MCF 10A (cell line): ENCODE measurements around the gene P3H3. TPM values are rescaled to one million over a fixed set of nuclear protein-coding genes. Genes with fewer than 3 reads are reported as not detected.

Experiments
- BruUV-seq: library from RNA; stranded (reverse); fragments of 400-500 nt; replicated peaks from 2 replicates; lab custom pipeline; 2021; lab: Mats Ljungman, UMichigan
- CTCF ChIA-PET: fragments of 300-600 bp; sonication (Branson Sonifier 250); formaldehyde crosslinking; extraction: SDS; loops from one replicate; lab custom pipeline; 2021; ENCODE audit warnings: antibody characterized with exemption, inconsistent platforms; lab: Yijun Ruan, JAX
- POLR2A ChIA-PET: fragments of 300-600, 350-650 bp; sonication (Branson Sonifier 250); formaldehyde crosslinking; extraction: SDS; loops from one replicate; lab custom pipeline; 2020; ENCODE audit warnings: antibody characterized with exemption, inconsistent platforms; lab: Yijun Ruan, JAX
- DNase-seq: peaks from one replicate; pipeline ENCODE4 v3.0.0-alpha.2; 2018; ENCODE audit not compliant: unreplicated experiment
- H3K27ac Mint-ChIP-seq: one replicate; pipeline ENCODE4 v1.8.0; 2022; ENCODE audit warnings: mild to moderate bottlenecking, low read depth, mixed read lengths; ENCODE audit not compliant: unreplicated experiment
- H3K27me3 Mint-ChIP-seq: one replicate; pipeline ENCODE4 v1.8.0; 2022; ENCODE audit warnings: mixed read lengths; ENCODE audit not compliant: insufficient read depth, unreplicated experiment
- H3K36me3 Mint-ChIP-seq: one replicate; pipeline ENCODE4 v1.8.0; 2022; ENCODE audit warnings: mild to moderate bottlenecking, moderate library complexity, mixed read lengths; ENCODE audit not compliant: insufficient read depth, unreplicated experiment
- H3K4me1 Mint-ChIP-seq: one replicate; pipeline ENCODE4 v1.8.0; 2022; ENCODE audit warnings: mixed read lengths; ENCODE audit not compliant: insufficient read depth, unreplicated experiment
- H3K4me3 Mint-ChIP-seq: one replicate; pipeline ENCODE4 v1.8.0; 2022; ENCODE audit warnings: mild to moderate bottlenecking, moderate library complexity, mixed read lengths; ENCODE audit not compliant: unreplicated experiment
- H3K9me3 Mint-ChIP-seq: one replicate; pipeline ENCODE4 v1.8.0; 2022; ENCODE audit warnings: mixed read lengths; ENCODE audit not compliant: unreplicated experiment
- CTCF ChIP-seq: fragments of 200-600 bp; IDR thresholded peaks from one replicate; pipeline ENCODE4 v1.8.0; 2022; ENCODE audit warnings: antibody characterized with exemption, mild to moderate bottlenecking; ENCODE audit not compliant: unreplicated experiment
- intact Hi-C: fragments of 100-400 bp; cut with micrococcal nuclease; formaldehyde crosslinking; loops from 2 replicates; pipeline ENCODE4 v1.14.1; 2022
- total RNA-seq: library from RNA; stranded (reverse); gene quantifications from 2 replicates; pipeline ENCODE4 v1.2.3, GENCODE V29; 2022

The P3H3 gene
- total RNA-seq, 1 experiment from 2014 or later, result 0.47 TPM

- H3K27me3 Mint-ChIP-seq, result peaks cover 84% of the 10 kb centered on the region
- no peaks in the 10 kb centered on the region for H3K36me3 Mint-ChIP-seq
- ChIA-PET CTCF (interaction anchor here (1.4 to 5.1 kb wide), 2 partner anchors 71 to 91 kb away, joined by 3 to 42 read pairs; partner anchors contain the start of gene MLF2), POLR2A (interaction anchor here (0.8 kb wide), 1 partner anchor 28 kb away, joined by 3 read pairs; the partner anchor contains the start of gene CDCA3)
- intact Hi-C loops, result no loop called here
- peaks cover 22% of the 10 kb centered on the region for H3K4me1 Mint-ChIP-seq
- no peak for DNase-seq
- no peaks in the 10 kb centered on the region for H3K9me3 Mint-ChIP-seq
- TF ChIP-seq CTCF, result no peak
- H3K4me3 Mint-ChIP-seq, result no peak overlapping the region
- H3K27ac Mint-ChIP-seq, result no peak overlapping the region
- no TSS peak for BruUV-seq
Observed at GRCh38 chr12:6823182-6824084, 4.8 kb upstream of the P3H3 start.

GRCh38 chr12:6824085-6824775 is 4.0 kb upstream of the P3H3 start:
- no peak for DNase-seq
- Mint-ChIP-seq H3K36me3 (no peaks in the 10 kb centered on the region), H3K4me3 (no peak overlapping the region), H3K9me3 (no peaks in the 10 kb centered on the region), H3K27me3 (peaks cover 92% of the 10 kb centered on the region), H3K27ac (no peak overlapping the region), H3K4me1 (peaks cover 27% of the 10 kb centered on the region)
- intact Hi-C loops, result no loop called here
- no peak for TF ChIP-seq CTCF
- POLR2A ChIA-PET, result interaction anchor here (0.6 to 1.0 kb wide), 3 partner anchors 11 to 88 kb away, joined by 3 to 4 read pairs (median 3); partner anchors contain the start of gene CDCA3
- CTCF ChIA-PET, result interaction anchor here (0.9 to 5.1 kb wide), 16 partner anchors 9 to 155 kb away, joined by 3 to 42 read pairs (median 5); partner anchors contain the start of genes COPS7A and MLF2
- BruUV-seq, result no TSS peak

GRCh38 chr12:6824901-6825381 is 3.3 kb upstream of the P3H3 start:
- intact Hi-C loops, result loop anchor here (1.0 kb wide), 3 partner anchors 72 to 211 kb away; partner anchors contain the start of gene MLF2
- no peak overlapping the region for H3K27ac Mint-ChIP-seq
- H3K36me3 Mint-ChIP-seq, result no peaks in the 10 kb centered on the region
- peaks cover 99% of the 10 kb centered on the region for H3K27me3 Mint-ChIP-seq
- no peak overlapping the region for H3K4me3 Mint-ChIP-seq
- no TSS peak for BruUV-seq
- no peak for TF ChIP-seq CTCF
- ChIA-PET CTCF (interaction anchor here (0.5 to 5.1 kb wide), 28 partner anchors 8 to 210 kb away, joined by 3 to 42 read pairs (median 4); partner anchors contain the start of genes COPS7A, LAG3, MLF2 and ZNF384), POLR2A (interaction anchor here (0.6 to 1.0 kb wide), 2 partner anchors 27 to 89 kb away, joined by 3 read pairs; no protein-coding TSS in a partner anchor)
- H3K4me1 Mint-ChIP-seq, result peaks cover 29% of the 10 kb centered on the region
- peak; percentile 26 for DNase-seq
- no peaks in the 10 kb centered on the region for H3K9me3 Mint-ChIP-seq
